ENCODE measurements around the gene EEFSEC.

DNA sequence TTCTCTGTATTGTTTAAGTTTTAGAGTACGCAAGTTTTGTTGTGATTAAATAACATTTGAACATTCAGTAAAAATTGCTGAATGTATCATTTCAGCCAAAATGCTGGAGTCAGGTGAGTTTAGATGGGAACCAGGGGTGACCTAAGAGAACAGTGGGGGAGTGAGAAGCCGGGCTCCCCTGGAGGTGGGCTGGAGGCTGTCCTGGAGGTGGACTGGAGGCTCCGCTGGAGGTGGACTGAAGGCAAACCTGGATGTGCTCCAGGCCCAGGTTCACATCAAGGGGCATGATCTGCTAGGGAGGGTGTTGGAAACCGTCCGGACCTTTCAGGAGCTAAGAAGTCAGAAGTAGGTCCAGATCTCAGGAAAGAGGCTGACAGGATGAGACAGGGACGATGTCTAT, 289.7 kb downstream of the EEFSEC start:
- TF ChIP-seq, protein P1, sequence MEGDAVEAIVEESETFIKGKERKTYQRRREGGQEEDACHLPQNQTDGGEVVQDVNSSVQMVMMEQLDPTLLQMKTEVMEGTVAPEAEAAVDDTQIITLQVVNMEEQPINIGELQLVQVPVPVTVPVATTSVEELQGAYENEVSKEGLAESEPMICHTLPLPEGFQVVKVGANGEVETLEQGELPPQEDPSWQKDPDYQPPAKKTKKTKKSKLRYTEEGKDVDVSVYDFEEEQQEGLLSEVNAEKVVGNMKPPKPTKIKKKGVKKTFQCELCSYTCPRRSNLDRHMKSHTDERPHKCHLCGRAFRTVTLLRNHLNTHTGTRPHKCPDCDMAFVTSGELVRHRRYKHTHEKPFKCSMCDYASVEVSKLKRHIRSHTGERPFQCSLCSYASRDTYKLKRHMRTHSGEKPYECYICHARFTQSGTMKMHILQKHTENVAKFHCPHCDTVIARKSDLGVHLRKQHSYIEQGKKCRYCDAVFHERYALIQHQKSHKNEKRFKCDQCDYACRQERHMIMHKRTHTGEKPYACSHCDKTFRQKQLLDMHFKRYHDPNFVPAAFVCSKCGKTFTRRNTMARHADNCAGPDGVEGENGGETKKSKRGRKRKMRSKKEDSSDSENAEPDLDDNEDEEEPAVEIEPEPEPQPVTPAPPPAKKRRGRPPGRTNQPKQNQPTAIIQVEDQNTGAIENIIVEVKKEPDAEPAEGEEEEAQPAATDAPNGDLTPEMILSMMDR (IDR thresholded peaks at IDR 0.05 in 8 of 11, conservative IDR thresholded peaks at IDR 0.05 in 3 of 11) = no peak
- no peak for TF ChIP-seq POLR2A (IDR thresholded peaks at IDR 0.05)
